HG02759 (cell line): Measurements from ENCODE around the gene GPR39.
"Not testable (repeated sequence)": the region's sequence is repeated elsewhere in the genome, so short reads cannot be mapped to it uniquely, and the experiment has no call there.

Experiments used
- ATAC-seq: cut with Tn5 transposase; IDR thresholded peaks from one replicate; pipeline ENCODE4 v1.9.1; 2021; ENCODE audit warnings: mild to moderate bottlenecking, moderate library complexity; ENCODE audit not compliant: unreplicated experiment

The GPR39 gene

DNA sequence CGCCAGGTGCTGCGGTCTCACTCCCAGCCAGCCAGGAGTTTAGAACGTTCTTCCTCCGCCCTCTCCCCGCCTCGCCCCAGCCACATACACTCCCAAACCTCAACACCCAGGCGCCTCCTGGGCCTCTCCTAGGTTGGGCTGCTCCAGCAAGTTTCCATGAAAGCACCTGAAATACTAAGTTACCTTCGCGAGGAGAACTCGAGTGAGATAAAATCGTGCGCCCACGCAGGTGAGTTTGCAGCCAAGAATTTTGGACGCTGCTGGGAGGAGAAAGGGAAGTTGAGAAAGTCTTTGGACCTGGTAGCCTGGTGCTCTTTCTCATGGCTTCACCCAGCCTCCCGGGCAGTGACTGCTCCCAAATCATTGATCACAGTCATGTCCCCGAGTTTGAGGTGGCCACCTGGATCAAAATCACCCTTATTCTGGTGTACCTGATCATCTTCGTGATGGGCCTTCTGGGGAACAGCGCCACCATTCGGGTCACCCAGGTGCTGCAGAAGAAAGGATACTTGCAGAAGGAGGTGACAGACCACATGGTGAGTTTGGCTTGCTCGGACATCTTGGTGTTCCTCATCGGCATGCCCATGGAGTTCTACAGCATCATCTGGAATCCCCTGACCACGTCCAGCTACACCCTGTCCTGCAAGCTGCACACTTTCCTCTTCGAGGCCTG is at the start of gene GPR39:
TSS of gene GPR39 (plus strand) at position 83 of the 673 bp plus-strand sequence.
- ATAC-seq = peak; percentile 32

DNA sequence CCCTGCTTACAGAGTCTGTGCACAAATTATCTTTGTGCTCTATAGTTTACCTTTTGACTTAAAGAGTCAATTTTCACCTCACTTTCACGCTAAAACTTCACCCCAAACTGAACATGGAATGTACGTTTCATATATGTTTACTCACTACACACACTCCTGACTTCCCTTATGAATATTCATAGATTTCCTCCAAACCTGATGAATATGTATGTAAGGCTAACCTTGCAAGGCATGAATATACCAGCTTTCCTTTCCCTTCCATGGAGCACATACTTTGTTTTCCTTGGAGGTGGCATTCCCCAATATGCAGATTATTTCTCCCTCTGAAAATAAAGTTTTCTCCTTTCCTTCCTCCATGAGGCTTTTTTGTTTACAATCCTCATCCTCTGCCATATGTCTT is 48.4 kb upstream of the GPR39 start:
- ATAC-seq = no peak

DNA sequence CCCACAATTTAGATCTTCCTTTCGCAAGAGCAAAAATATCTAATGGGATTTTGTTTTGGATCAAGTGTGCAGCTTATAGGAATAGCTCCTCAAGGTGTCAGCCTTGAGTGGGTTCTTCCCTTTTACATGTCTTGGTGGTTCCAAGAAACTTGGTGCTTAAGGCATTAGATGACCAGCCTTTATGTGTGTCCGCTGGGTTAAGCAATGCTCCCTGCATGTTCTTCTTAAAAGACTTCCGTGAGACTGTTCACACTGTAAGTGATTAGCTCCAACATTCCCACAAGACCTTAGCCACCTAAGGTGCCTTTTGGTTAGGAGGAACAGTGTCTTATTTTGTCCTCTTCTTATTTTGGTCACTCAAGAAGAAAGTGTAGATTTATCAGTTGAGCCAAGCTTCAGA is 44.3 kb upstream of the GPR39 start:
- no peak for ATAC-seq

GRCh38 chr2:132373391-132374135 is 43.0 kb upstream of the GPR39 start:
- ATAC-seq = no peak

DNA sequence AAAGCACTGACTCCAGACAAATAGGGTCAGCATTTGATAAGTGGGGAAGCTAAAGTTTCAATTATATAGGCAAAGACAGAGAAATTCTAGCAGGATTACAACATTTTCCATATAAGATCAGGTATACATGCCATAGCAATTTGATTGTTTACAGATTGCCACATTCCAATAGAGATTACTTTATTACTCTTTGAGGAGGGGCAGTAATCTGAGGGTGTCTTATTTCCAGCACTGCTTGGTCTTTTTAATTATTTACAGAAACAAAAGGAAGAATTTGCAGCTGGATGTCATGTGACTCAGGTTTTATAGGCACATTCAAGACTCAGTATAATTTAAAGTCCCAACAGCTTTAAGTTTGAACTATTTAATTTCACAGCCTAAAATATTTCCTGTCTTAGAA is 42.5 kb upstream of the GPR39 start:
- no peak for ATAC-seq

GRCh38 chr2:132374551-132374950 is 42.1 kb upstream of the GPR39 start:
- ATAC-seq = no peak

GRCh38 chr2:132374961-132375360 is 41.6 kb upstream of the GPR39 start:
- ATAC-seq = no peak

DNA sequence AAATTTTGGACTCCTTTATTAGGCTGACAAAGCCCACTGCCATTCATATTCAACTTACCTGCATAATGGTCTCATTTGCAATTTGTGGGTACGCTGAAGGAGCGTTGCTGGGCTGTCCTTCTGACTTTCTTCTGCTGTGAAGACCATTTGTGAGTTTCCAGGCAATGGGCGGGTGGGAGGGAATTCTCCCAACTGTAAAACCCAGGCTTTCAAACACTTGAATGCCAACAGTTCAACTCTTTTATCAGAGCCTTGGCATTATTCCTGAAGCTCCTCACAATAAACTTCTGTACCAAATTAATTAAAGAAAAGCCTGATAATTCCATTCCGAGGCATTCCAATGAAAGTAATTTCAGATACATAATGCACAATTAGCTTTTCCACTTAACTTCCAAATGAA is 35.2 kb upstream of the GPR39 start:
- ATAC-seq = no peak

DNA sequence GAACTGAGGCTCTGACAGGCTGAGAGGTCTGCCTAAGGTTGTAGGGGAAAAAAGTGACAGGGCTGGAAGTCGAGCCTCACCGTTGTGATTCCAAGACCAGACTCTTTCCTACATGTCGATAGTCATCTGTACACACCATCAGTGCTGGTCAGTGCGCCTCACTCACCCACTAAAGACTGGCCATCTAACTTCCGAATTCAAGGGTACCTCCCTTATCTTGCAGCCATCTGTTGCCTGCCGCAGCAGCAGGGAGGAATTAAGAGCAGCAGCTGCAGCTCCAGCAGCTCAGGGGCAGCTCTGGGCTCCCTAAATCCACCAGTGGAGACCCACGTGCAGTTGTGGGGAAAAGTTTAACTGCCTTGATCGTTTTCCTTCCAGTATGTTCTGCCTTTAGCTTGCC is 32.6 kb upstream of the GPR39 start:
- ATAC-seq = no peak

DNA sequence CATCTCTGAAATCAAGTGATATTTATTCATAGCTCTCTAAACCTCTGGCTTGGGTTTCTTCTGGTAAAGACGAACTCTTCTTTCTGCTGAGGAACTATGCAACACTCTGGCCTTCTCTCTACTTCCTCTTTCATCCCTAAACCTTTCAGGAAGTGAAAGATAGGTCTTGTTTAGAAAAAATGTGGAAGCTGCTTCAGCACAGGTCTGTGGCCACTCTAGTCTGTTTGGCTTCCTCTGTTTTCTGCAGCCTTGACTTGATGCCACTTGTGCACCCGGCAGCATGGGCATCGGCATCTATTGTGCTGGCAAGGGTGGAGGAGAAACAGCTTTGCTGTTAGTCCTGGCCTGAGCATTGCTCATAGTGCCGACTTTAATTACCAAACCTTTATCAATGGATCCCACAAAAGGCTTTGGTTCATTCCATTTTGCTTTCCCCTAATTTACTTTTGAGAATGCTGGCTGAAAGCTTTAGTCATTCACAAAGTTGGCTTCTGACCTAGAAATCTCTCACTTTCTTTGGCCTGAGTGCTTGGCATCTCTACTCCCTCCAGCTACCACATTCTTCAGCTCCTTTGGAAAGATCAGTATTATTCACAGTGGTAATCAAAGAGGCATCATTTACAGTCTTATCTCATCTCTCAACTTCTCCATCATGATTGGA is 32.0 kb upstream of the GPR39 start:
- no peak for ATAC-seq

- no peak for ATAC-seq
Measured at GRCh38 chr2:132387126-132387525, 29.5 kb upstream of the GPR39 start.

DNA sequence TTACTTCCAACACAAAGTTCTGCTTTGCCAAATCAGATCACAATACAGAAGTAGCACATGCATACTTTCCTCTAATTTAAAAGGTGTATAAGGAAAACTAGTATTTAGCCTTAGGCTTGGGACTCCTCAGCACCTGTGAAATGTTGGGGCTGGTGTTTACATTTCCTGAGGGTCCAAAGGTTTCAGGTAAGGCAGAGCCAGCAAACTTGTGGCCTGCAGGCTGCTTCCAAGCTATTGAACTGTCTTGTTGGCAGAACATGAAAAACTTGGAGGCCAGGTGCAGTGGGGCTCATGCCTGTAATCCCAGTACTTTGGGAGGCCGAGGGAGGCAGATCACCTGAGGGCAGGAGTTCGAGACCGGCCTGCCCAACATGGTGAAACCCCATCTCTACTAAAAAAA is 26.5 kb upstream of the GPR39 start:
- no peak for ATAC-seq

- no peak for ATAC-seq
Measured at GRCh38 chr2:132391378-132391777, 25.2 kb upstream of the GPR39 start.

DNA sequence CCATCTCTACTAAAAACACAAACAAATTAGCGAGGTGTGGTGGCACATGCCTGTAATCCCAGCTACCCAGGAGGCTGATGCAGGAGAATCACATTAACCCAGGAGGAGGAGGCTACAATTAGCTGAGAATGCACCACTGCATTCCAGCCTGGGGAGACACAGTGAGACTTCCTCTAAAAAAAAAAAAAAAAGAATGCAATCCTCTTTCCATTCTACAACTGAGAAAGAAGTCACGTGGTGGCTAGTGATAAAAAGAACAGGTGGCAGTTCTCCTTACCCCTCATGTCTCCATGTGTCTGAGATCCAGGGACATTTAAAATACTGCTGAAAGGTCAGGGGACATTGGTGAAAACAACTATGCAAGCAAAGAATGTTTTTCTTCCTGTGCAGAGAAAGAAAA is 24.4 kb upstream of the GPR39 start:
- no peak for ATAC-seq

DNA sequence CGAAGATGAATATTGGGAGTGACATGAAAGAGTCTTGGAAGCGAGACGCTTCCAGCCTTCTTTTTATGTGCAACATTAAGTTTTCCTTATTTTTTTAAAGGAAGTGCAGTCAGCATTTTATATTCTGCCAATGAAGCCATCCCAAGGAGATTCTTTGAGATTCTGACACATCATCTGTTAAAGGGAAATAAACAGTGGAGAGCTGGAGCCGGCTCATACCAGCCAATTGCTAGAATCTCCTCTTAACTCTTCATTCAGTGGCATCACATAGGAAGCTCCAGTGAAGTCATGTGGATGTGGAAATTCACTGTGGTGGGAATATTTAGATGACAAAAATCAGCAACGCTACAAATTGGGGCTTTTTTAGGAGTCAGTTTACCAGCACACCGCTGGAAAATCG is 23.7 kb upstream of the GPR39 start:
- no peak for ATAC-seq

- not testable (repeated sequence) for ATAC-seq
Measured at GRCh38 chr2:132397042-132397441, 19.6 kb upstream of the GPR39 start.

DNA sequence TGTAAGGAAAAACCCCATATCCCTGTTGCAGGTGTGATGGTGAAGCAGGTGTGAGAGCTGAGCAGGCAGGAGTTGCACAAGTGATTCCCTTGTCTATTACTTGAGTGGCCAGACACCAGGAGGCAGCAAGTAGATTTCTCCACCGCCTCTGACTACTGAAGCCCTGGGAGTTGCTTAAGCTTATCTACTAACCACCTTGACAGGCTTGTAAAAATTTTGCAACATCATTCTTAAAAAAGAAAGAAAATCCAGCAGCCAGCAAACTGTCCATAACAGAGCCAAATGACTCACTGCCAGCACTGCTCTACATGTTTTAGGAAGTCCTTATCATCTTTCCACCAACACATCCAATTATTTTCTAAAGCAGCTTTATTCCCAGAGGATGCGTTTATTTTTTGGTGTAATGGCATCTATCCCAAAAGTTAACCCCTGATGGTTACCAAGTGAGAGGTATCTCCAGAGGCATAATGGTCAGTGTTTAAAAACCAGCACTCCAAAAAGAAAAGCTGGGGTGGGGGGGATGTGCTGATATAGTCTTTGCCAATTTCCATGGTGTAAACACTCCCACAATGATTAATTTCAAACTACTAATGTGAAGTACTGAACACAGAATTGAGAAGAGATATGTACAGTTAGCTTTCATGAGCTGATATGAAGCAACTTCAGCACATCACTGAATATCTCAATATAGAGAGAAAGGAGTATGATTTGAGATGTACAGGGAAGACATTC is 16.3 kb upstream of the GPR39 start:
- ATAC-seq = no peak

- ATAC-seq = no peak
Measured at GRCh38 chr2:132400901-132401240, 15.7 kb upstream of the GPR39 start.

DNA sequence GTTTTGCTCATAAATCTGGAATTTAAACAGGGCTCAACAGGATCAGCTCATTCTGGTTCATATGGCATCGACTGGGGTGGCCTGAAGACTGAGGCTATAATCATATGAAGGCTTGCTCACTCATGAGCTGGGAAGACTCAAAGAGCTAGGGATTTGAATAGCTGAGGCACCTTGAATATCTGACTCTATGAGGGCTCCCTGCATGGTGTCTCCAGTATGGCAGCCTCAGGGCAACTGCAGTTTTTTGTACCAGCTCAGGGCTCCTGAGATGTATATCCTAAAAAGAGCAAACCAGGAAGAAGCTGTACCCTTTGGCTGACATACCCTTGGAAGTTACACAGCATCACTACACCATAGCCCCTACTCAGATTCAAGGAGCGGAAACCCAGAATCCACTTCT is 15.3 kb upstream of the GPR39 start:
- no peak for ATAC-seq

- no peak for ATAC-seq
Measured at GRCh38 chr2:132403146-132403545, 13.5 kb upstream of the GPR39 start.

- no peak for ATAC-seq
Measured at GRCh38 chr2:132404056-132404455, 12.5 kb upstream of the GPR39 start.

- ATAC-seq = no peak
Measured at GRCh38 chr2:132407784-132408183, 8.8 kb upstream of the GPR39 start.
